TTC549 (cell line): ENCODE results near the gene CACNA2D3.
"Not testable (repeated sequence)": the region's sequence is repeated elsewhere in the genome, so short reads cannot be mapped to it uniquely, and the experiment has no call there.

Experiments used
- FAIRE-seq: peaks from 2 replicates; lab custom pipeline; 2012; peaks lifted over from hg19 to GRCh38; lab: Jason Lieb, UNC

The CACNA2D3 gene

DNA sequence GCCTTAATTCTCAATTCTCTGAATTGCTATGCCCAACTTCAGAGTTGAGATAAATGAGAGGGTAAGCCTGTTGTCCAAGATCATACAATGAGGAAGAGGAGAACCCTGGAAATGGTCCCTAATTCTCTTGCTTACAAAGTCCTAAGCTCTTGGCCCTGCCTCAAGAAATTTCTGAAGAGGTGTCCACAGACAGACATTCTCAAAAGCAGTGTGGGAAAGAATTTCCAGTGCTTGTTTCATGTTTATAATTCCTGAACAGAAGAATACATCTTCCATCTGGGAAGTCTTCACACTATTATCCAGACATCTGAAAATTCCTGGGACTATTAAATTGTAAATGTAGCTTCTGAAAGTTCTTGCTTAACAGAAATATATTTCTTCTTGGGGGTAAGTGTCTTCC is 972.3 kb downstream of the CACNA2D3 start:
- no peak for FAIRE-seq

DNA sequence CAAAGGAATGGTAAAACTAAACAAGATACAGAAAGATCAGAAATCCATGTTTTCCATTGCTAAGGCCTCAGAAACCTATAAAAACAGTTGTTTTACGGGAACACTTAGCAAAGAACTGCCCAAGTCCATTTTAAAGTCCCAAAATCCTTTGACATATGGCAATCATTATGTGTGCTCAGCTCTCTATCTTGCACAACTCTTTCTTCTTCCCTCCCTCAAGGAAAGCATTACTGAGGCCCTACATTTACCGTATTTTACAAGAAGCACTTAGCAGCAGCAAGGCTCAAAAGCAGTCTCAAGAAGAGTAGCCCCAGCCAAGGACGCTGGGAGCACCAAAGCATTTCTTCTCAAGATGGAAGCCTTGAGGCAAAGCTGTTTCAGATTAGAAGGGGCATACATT is 975.1 kb downstream of the CACNA2D3 start:
- FAIRE-seq: no peak

DNA sequence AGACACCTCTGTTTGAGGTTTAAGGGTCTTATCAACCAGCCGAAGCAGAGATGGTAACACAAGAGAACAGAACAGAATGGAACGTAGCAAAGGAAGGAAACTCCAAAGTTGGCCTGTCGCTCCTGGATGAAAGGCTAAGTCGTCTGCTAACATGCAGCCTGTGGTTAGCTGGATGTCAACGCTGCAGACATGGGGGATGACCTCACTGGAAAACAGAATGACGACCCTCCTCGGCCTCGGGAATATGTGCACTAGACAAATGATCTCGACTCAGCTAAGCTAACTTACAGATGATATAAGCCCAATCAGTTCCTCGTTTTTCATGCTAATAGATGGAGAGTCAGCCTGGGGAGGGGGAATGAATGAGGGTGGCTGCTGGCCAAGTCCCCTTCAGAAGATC is 983.3 kb downstream of the CACNA2D3 start:
- FAIRE-seq: no peak

DNA sequence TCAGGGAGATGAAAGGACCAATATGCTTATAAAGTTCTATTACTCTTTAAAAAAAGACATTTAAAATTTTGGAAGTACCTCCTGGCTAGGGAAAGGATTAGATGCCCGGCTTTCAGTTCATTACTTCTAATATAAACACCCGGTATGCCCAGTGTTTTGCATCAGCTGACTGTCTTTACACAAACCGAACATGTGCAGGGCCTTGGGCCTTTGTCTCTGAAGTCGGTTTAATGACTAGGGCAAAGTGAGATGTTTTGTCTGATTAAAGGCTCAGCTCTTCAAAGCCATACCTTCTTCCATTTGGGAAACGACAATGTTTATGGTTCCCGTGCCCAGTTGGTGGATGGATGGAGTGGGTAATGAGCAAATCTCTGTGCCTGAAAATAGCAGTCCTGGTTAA is 984.8 kb downstream of the CACNA2D3 start:
- no peak for FAIRE-seq

DNA sequence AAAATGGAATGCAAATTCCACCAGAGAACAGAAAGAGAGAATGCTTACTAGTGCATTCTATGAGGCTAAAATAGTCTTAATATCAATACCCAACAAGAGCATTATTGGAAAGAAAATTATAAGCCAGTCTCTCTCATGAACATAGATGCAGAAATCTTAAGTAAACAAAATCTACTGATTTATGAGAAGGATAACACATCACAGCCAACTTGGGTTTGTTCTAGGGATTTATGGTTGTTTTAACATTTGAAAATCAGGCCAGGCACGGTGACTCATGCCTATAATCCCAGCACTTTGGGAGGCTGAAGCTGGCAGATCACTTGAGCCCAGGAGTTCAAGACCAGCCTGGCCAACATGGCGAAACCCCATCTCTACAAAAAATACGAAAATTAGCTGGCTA is 989.6 kb downstream of the CACNA2D3 start:
- not testable (repeated sequence) for FAIRE-seq

DNA sequence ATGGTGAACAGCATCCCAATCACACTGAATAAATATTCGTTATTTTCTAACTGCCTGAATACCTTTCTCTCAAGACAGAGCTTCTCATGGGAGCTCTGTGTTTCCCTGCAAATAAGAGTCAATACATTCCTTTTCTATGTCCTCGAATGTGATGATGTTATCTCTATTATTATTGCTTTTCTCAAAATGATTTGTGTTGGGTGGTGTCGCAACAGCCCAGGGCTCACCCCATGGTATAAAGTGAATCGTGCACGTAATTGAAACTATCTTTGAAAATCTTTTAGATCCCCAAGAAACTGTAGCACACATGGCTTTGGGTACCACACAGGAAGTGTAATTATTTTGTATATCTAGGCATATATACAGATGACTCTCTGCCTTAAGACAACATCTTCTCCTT is 996.1 kb downstream of the CACNA2D3 start:
- FAIRE-seq: no peak

DNA sequence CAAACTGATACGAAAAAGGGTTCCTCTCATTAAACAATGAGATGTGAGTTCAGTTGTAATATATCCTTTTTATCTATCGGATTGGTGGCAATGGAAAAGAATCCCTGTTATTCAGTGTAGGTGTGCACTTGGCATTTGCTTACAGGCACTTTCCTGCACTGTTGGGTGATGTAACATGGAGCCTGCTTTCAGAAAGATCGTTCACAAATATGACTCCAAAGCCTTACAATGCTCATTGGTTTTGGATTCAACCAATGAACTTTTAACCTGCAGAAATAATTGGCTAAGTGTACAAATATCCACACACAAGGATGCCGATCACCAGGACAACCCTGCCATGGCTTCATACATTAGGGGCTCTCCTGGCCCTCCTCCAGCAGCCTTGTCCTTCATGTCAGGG is 996.9 kb downstream of the CACNA2D3 start:
- no peak for FAIRE-seq

DNA sequence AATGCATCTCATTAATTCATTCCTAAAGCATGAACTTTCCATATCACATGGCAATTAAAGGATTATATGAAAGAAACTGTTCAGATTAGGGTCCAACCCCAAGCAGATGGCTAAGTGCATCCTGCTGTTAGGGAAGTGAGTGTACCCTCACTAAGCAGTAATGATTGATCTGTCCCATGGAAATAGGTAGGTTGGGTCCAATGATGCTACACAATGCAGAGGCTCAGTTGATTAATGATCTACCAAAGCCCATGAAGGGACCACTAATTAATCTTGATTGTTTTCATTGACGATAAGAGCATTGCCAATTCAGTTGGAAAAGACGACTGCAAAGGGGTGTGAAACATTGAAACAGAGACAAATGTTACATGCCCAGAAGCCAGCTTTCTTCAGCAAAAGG is 1000.0 kb downstream of the CACNA2D3 start:
- no peak for FAIRE-seq
